GM12874 (cell line): ENCODE results near the gene IRF1.
A peak's percentile ranks its signal among the peaks of the same experiment; 100 is the strongest.

Experiments
- TF ChIP-seq, protein P1 (sequence below): IDR thresholded peaks from 2 replicates; pipeline ENCODE4 v1.5.1; 2011; ENCODE audit warnings: low read depth, mild to moderate bottlenecking, control low read depth, low read length, moderate library complexity; ENCODE audit not compliant: insufficient read depth

The IRF1 gene

DNA sequence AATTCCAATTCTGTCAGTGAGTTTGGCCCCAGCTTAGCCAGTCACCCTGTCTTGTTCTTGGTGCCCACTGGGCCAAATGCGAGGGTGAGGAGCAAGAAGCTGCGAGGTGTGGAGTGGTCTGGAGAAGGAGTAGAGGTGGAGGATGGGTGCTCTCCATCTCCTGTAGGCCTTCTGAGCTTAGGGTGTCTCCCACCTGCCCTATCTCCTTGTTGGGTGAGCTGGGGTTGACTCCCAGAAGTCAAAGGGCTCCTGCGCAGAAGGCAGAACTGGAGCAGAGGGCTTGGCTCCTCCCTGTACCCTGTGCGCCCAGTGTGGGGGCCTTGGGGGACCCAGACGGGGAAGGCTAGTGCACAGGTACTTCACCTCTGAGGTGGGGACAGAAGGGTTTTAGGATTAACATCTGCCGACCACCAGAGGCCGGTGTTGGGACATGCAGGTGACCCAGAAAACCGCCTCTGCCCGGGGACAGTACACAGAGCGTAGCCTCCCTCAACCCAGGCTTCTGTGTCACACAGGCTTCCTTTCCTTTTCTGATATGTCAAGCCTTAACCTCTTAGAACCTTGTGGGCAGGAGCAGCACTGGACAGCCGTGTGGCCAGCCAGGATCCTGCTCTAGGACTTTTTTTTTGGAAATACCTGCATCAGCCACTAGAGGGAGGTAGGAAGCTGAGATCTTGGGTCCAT is 35.9 kb upstream of the IRF1 start:
- TF ChIP-seq, protein P1, sequence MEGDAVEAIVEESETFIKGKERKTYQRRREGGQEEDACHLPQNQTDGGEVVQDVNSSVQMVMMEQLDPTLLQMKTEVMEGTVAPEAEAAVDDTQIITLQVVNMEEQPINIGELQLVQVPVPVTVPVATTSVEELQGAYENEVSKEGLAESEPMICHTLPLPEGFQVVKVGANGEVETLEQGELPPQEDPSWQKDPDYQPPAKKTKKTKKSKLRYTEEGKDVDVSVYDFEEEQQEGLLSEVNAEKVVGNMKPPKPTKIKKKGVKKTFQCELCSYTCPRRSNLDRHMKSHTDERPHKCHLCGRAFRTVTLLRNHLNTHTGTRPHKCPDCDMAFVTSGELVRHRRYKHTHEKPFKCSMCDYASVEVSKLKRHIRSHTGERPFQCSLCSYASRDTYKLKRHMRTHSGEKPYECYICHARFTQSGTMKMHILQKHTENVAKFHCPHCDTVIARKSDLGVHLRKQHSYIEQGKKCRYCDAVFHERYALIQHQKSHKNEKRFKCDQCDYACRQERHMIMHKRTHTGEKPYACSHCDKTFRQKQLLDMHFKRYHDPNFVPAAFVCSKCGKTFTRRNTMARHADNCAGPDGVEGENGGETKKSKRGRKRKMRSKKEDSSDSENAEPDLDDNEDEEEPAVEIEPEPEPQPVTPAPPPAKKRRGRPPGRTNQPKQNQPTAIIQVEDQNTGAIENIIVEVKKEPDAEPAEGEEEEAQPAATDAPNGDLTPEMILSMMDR = peak; percentile 69

DNA sequence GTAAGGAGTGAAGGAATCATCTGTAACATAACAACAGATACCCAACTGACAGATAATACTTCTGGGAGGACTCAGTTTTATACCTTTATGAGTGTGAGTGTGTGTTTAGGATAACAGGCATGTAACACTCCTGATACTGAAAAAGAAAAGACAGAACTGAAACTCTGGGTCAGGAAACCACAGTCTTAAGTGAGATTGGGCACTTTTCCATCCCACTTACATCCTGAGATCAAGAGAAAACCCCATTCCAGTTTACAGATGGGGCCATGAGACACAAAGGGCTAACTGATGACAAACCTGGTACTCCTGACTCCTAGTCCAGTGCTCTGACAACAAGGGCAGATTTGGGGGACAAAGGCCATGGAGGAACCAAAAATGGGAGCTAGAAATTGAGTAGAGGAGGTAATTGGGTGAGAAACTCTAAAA is 34.7 kb upstream of the IRF1 start:
- TF ChIP-seq, protein P1 = no peak

DNA sequence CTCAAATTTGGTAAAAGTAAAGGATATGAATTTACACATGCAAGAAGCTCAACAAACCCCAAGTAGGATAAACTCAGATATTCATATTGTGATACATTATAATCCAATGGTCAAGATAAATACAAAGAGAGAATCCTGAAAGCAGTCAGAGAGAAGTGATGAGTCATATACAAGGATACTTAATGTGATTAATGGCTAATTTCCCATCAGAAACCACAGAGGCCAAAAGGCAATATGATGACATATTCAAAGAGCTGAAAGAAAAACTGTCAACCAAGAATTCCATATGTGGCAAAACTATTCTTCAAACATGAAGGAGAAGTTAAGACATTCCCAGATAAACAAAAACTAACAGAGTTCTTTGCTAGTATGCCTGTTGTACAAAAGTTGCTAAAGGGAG is 19.5 kb upstream of the IRF1 start:
- TF ChIP-seq, protein P1 = no peak

DNA sequence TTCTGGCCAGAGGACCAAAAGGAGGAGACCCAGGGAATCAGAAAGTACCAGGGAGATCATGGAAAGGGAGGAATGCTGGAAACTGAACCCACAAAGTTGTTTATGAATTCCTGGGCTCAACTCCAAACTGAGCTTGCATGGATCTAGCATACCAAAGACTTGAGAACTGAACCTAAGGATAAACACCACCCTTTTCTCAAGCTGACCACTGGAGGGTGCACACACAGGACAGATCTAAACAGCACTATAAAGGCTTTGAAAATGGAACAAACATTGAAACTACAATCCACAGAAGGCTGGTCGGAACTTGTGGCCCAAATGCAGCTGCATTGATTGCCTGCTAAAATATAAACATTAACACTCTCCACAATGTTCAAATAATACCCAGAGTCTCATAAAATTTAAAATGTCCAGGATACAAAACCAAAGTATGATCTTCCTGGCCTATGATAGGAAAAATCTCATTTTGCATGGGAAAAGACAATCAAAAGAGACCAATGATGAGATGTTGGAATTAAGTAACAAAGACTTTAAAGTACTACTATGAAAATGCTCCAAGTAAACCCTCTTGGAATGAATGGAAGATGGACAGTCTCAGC is 15.6 kb upstream of the IRF1 start:
- TF ChIP-seq, protein P1 = peak; percentile 67

DNA sequence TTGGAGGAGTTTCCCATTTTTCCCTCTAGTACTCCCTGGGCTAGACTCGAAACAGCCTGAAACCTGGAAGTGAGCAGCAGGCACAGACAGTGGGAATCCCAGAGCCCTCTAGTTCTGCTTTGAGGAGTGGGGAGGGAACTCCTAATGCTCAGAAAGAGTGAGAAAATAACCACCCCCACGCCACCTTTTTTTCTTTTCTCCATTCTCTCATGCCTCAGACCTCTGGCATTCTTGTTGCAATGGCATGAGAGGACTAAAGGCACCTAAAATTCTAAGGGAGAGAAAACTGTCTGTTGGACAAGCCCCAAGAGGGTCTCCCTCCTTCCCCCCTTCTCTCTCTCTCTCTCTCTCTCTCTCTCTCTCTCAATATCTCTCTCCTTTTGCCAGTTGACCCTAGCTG is 15.1 kb upstream of the IRF1 start:
- TF ChIP-seq, protein P1 = no peak

DNA sequence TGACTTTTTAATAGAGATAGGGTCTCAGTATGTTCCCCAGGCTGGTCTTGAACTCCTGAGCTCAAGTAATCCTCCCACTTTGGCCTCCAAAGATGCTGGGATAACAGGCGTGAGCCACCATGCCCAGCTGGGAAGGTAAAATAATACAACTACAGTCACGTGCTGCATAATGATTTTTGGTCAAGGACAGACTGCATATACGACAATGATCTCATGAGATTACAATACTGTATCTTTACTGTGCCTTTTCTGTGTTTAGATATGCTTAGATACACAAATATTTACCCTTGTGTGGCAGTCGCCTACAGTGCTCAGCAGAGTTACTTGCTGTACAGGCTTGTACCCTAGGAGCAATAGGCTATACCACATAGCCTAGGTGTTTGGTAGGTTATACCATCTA is 14.2 kb upstream of the IRF1 start:
- TF ChIP-seq, protein P1 = no peak

DNA sequence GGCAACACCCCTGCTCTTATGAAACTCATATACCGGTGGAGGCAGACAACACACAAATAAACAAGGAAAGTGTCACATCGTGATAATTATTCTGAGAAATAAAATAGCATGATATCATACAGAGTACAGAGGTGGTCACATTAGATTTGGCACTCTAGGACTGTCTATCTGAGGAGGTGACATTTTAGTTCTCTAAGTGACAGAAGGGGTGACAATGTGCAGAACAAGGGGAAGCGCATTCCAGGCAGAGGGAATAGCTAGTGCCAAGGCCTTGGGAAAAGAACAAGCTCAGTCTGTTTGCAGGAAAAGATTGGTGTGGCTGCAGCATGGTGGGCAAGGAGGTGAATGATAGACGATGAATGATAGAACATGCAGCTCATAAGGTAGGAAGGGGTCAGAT is 12.7 kb upstream of the IRF1 start:
- TF ChIP-seq, protein P1 = no peak
